GM13977 (cell line): ENCODE measurements around the gene PLB1.
"Not testable (repeated sequence)": the region's sequence is repeated elsewhere in the genome, so short reads cannot be mapped to it uniquely, and the experiment has no call there.

Source experiments
- DNase-seq: peaks from one replicate; pipeline ENCODE4 v3.0.0; 2012; ENCODE audit warnings: low spot score
- CTCF ChIP-seq: IDR thresholded peaks from 2 replicates; pipeline ENCODE4 v1.5.1; 2012; ENCODE audit warnings: mild to moderate bottlenecking, control low read depth; ENCODE audit not compliant: insufficient read depth; ENCODE audit errors: extremely low read depth, missing control alignments
- in situ Hi-C: fragments of 300-500 bp; cut with MboI; formaldehyde crosslinking; loops from one replicate; pipeline ENCODE4 v1.12.0; 2022; ENCODE audit warnings: low sequenced_read_pairs, low pct_unique_long_range_greater_than_20kb, mixed read lengths, inconsistent platforms; ENCODE audit not compliant: unreplicated experiment

PLB1 gene

DNA sequence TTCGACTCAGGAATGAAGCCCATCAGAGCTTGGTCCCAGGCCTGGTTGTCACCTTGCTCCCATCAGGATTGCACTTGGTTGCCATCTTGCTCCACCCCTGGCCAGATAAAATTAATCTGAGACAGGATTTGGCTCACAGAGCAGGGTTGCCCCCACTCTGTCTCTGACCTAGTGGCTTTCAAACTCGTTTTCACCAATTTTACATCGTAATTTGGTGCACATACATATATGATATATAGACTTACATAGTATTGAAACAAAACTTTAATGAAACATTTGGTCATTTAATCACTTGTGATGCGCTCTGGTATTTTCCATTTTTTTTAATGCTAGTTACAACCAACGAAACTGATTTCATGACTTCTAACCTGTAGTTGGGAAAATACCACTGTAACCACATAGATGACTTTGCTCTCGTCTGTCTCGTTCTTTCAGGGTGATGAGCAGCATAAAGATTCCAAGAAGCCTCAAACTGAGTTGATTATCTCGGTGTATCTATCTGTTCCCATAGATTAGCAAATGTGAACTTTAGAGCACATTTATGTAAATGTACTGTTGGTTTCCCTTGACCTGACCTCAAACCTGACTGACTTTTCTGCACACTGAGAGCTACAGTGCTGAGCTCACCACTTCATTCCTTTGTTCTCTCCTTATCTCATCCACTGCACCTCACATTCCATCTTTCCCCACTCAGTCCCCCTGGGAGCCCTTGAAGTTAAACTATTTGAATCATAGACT is 30.5 kb upstream of the PLB1 start:
- DNase-seq: no peak
- no peak for TF ChIP-seq CTCF
- in situ Hi-C loops: no loop called here

DNA sequence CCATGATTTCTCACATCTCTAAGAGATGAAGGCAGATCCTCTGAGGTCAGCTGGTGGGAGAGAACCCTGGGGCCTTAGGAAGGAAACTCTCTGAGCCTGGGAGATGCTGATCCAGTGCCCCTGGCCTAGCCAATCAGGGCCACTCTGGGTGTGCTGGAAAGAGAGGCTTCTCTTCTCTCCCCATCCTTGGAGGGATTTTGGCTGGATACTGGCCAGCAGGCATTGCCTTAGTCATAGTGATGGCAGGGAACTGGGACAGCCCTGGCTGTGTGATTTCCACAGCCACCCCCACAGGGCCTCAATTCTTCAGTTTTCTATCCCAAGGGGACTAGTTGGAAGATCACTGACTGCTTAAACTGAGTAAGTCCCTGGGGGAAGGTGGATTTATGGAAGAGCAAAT is 26.6 kb upstream of the PLB1 start:
- no peak for DNase-seq
- no peak for TF ChIP-seq CTCF
- in situ Hi-C loops: no loop called here

DNA sequence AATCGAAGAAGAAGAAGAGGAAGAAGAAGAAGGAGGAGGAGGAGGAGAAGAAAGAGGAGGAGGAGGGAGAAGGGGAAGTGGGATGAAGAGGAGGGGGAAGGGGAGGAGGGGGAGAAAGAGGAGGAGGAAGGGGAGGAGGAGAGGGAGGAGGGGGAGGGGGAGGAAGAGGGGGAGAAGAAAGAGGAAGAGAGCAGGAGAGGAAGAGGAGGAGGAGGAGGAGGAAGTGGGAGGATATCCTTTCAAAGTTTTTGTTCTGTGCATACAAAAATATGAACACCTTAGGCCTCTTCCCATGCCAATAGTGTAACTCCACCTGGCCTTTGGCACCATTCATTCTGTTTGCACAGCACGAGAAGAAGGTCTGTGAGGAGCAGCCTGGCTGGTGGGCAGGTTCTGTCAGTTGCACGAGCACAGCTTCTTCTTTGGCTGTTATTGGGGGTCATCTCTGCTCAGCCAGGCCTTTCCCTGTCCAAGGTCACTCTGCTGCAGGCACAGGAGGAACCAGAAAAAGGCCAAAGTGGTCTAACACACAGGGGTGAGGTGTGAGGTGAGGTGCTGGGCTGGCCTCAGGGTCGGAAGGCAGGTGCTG is 25.8 kb upstream of the PLB1 start:
- TF ChIP-seq CTCF: no peak
- DNase-seq: no peak
- in situ Hi-C loops: no loop called here

- no peak for TF ChIP-seq CTCF
- DNase-seq: no peak
- in situ Hi-C loops: no loop called here
Observed at GRCh38 chr2:28470759-28471158, 25.1 kb upstream of the PLB1 start.

- no peak for DNase-seq
- in situ Hi-C loops: no loop called here
- TF ChIP-seq CTCF: no peak
Observed at GRCh38 chr2:28471214-28471613, 24.6 kb upstream of the PLB1 start.

DNA sequence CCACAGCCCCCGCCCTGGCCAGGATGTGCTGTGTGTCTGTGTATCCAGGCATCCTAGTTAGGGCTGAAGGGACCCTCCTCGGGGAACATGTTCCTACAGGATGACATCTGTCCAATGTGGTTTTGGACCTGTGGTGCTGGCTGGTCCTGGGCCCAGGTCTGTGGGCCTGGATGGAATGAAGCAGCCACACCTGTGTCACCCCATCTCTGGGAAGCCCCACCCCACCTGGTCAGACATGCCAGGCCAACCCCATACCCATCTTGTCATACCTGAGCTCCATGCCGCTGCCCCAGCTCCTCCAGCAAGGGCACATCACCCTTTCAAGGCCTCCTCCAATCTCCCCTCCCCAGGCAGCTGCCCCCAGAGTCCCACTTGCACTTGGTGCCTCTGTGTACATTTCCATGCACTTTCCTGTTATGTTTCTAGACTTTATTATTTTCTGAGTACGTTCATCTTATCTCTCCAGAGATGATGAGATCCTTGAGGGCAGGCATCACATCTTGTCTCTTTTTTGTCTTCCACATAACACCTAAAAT is 24.1 kb upstream of the PLB1 start:
- TF ChIP-seq CTCF: no peak
- in situ Hi-C loops: no loop called here
- DNase-seq: no peak

- DNase-seq, in situ Hi-C loops: not testable (repeated sequence)
Observed at GRCh38 chr2:28472641-28473040, 23.2 kb upstream of the PLB1 start.
